Activated naive CD4-positive, alpha-beta T cell treated with Interleukin-2 at 50 U/mL for 16 hours (primary cell): ENCODE results near the gene SUCNR1.
"Not testable (repeated sequence)": the region's sequence is repeated elsewhere in the genome, so short reads cannot be mapped to it uniquely, and the experiment has no call there.

Experiments
- DNase-seq: peaks from one replicate; pipeline ENCODE4 v3.0.0-alpha.2; 2020

The SUCNR1 gene, protein sequence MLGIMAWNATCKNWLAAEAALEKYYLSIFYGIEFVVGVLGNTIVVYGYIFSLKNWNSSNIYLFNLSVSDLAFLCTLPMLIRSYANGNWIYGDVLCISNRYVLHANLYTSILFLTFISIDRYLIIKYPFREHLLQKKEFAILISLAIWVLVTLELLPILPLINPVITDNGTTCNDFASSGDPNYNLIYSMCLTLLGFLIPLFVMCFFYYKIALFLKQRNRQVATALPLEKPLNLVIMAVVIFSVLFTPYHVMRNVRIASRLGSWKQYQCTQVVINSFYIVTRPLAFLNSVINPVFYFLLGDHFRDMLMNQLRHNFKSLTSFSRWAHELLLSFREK

DNA sequence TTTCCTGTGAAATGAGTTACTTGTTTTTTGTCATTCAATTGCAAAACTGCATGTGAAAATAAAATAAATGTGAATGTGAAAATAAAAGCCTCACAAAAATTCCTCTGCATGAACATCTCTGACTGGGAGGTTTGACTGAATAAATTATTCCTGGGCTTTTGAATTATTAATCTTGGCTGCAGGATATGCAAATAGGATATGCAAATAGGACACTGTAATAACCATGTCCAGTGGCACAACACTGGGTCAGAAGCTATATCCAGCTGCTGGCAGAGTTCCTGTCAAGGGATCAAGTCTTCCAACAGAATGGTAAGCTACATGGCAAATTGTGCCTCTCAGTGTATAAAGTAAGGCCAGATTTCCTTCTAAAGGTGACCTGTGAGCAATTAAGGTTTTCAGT is at the start of gene SUCNR1:
Gene SUCNR1, plus strand, starts transcription at position 246 of the 400 bp plus-strand sequence. CDS start 6,250 bp downstream, outside the sequence.
- DNase-seq: no peak

DNA sequence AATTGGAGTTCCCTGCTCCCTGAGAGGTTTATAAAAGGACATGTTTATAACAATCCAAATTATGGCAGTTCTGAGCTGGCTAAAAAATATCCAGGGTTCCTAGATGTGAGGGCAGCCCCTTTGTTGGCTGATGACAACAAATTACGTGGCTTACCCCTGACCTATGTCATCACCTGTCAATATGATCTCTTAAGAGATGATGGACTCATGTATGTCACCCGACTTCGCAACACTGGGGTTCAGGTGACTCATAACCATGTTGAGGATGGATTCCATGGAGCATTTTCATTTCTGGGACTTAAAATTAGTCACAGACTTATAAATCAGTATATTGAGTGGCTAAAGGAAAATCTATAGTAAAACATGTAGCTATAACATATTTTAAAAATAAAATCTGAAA is 45.6 kb upstream of the SUCNR1 start:
- DNase-seq: no peak

DNA sequence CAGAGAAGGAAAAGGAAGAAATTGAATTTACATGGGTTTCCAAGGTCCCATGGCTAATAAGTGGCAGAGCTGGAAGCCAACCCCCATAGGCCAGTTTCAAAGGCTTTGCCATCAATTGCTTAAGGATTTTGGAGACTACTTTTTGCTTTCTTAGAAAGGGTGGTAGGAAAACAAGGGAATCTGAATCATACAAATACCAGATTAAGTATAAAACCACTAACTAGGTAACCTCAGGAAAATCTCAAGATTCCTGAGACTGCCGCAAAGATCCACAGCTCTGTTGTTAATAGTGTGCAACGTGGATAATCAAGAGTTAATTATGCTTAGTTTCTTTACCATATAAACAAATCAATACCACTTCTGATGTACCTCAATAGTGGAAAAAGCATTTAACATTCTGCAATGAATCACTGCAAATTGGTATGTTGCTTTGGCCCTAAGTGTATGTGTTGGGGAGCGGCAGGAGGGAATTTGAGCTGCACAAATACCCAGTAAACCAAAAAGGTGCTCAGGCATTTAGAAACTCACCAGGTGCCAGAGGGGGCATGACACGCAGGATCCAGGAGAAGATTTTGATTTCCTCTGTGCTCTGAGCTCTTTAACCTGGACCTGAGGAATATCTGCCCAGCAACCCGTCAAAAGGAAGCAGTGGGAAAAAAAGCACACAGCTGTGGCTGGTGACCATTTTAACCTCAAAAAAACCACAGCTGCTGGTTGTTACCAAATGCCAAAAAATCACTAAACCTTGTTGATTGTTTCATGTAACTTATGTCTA is 37.5 kb upstream of the SUCNR1 start:
- no peak for DNase-seq

DNA sequence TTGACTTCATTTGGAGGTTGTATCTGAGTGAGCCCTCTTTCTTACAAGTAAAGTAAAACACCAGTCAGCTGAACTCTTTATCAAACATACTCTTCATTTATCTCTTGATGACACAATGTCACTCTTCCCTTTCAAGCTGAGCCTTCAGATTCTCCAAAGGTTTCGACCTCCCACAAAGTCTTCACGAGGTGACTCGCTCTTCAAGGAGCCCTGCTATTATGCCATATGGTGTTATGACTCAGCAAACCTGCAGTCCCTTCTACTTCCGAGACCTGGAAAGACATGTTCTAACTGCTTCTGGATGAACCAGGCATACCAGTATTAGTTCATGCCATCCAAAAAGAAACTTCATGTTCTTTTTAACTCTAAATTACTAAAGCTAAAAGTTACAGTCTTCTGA is 36.4 kb upstream of the SUCNR1 start:
- DNase-seq: no peak

DNA sequence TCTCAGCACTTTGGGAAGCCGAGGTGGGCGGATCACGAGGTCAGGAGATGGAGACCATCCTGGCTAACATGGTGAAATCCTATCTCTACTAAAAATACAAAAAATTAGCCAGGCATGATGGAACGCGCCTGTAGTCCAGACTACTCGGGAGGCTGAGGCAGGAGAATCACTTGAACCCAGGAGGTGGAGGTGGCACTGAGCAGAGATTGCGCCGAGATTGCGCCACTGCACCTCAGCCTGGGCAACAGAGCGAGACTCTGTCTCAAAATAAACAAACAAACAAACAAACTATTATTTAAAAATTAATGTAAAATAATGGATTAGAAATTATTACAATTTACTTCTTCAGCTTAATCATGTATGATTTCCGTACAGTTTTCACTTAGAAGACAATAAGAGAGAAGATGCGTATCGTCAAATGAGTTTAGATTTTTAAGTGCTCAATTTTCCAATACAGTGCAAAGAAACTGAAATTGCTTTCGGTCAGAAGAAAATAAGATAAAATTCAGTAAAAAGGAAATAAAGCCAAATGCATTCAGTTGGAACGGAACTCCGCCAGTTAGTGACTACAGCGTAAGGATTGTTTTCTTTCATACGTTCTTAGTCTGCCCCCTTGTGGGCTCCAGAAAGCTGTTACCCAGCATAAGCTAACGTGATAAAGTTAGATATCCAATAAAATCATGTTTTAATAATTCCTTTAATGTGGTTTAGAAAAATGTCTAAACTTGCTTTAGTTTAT is 34.7 kb upstream of the SUCNR1 start:
- DNase-seq: peak; percentile 21

DNA sequence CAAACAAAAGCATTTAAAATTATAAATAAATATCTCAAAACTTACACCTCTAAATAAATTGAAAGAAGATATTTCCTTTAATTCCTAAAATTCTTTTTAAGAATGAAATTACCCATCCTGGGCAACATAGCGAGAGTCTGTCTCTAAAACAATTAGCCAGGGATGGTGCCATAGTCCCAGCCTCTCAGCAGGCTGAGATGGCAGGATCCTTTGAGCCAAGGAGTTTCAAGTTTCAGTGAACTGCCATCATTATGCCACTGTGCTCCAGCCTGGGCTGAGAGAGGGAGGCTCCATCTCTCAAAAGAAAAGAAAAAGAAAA is 34.2 kb upstream of the SUCNR1 start:
- no peak for DNase-seq

DNA sequence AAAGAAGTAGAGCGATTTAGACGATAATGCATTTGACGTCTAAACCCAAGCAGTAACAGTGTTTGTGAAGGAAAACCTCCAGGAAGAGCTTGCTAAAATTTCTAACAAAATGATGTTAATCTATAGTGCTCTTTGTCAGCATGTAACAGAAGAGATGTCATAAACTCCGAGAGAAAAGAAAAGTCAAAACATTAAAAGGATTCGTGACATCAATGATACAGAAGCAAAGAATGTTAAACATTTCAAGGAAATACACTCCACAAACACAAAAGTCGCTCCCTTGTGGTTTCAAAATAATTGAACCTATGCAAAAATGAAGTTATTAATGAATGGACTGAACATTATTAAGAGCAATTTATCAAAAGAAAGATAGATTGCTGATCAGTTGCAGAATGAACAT is 31.6 kb upstream of the SUCNR1 start:
- no peak for DNase-seq

DNA sequence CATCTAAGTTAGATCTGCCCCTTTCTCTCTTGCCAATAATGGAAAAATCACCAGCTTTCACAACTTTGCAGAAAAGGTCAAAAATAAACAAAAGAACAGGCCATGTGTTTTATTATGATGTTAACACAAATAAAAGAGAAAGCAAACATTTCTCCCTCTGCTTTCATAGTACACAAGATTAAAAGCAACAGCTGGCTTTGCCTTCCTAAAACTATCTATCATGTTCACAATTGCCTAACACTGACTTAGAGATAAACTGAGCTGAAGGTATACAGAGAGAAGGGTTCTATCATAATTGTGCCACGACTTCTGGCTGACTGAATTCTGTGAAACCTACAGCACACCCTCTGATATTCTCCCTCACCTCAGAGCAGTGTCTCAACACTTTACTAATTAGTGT is 30.2 kb upstream of the SUCNR1 start:
- DNase-seq: no peak

DNA sequence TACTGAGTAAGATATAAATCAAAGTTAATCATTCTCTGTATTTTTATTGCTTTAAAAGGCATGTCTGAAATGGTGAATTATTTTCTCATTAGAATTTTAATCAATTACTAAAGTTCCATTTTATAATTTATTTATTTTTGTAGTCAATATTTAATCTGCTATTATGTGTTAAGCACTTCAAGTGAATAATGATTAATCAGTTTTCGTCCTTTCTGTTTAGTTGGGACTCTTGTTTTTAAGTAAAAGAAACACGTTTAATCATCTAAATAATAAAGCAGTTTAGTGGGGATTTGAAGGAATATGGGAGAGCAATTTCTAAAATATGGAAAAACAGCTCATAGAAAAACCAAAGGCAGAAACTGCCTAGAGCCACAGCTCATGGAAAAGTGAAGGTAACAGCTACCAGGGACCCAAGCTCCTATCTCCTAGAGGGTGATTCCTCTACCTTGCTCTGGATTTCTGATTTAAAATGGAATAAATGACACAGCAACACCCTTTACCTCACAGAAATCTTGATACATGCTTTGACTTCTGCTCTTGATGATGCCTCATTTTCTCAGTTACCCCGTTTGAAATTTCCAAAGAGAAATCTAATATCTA is 28.0 kb upstream of the SUCNR1 start:
- no peak for DNase-seq

DNA sequence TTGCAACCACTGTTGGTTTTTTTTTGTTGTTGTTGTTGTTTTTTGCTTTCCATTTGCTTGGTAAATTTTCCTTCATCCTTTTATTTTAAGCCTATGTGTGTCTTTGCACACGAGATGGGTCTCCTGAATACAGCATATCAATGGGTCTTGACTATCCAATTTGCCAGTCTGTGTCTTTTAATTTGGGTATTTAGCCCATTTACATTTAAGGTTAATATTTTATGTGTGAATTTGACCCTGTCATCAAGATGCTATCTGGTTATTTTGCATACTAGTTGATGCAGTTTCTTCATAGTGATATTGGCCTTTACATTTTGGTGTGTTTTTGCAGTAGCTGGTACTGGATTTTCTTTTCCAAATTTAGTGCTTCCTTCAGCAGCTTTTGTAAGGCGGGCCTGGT is 23.4 kb upstream of the SUCNR1 start:
- DNase-seq: not testable (repeated sequence)

DNA sequence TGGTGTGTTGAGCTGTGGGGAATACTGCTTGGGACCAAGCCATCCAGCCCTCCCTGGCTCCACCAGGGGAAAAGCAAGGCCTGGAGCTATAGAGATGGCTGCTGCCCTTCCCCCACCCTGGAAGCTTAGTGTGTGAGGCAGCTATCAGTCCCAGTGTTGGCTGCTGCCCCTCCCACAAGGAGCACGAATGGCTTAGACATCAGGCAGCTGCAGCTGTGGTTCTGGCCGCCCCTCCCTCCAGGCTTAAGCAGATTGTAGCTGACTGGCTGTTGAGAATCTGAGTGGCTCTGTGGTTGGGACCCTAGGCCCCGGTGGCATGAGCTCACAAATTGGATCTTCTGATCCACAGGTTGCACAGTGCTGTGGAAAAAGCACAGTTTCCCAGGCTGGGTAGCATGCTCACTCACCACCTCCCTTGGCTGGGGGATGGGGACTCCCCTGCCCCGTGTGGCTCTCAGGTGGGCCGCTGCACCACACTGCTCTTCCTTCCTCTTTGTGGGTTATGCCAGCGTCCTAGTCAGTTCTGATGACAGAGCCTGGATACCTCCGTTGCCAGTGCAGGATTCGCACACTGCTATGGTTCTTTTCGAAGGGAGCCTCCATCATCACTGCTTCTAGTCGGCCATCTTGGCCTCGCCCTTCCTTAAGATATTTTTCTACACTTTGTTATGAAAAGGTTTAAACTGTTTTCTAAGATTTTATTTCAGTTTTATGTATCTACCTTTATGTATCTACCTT is 21.2 kb upstream of the SUCNR1 start:
- no peak for DNase-seq

DNA sequence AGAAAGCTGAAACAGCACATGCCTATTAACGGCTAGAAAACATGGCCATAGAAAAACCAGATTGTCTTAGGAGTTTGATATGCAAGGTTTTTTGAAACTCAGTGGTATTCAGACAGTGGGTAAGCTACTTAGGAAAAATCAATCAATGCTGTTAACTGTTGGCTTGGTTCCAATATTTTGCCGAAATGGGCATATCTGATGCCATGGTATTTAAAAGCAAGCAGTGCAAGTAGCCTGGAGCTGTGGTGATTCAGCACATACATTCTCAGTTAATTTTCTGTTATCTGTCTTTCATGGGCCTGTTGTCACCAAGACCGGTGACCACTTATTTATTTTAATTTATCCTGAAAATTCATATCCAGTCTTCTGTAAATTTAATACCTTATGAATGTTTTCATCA is 17.3 kb upstream of the SUCNR1 start:
- no peak for DNase-seq

DNA sequence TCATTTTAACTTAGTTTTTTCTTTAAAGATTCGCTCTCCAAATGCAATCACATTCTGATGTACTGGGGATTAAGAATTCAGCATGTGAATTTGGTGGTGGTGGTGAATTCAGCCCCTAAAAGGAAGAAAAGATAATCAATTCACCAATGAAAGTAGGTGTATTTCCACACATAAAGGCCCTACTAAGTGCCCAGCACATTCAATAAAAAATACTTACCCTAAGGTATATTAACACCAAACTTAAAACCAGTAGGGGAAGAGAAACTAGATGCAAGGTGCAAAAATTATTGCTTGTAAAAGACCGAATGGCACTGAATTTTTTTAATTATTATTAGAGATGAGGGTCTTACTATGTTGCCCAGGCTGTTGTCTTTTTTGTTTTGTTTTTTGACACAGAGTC is 16.8 kb upstream of the SUCNR1 start:
- DNase-seq: no peak

DNA sequence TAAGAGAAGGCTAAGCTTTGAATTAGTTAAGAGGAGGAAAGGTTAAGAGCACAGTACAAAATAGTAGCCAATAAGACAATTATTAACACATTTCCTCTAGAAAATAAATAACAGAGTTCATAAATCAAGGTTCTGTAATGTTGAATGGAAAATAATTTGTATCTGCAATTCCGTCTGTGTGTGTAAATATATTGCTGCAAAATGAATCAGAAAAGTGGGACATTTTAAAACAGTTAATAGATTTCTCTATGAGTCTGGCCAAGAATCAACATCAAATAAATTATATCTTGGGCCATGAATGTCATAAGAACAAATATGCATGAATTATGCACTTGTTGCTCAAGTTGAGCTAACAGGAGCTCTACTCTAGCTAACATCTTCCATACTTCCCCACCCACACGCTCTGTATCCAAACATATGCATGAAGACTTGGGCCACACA is 14.2 kb upstream of the SUCNR1 start:
- no peak for DNase-seq

DNA sequence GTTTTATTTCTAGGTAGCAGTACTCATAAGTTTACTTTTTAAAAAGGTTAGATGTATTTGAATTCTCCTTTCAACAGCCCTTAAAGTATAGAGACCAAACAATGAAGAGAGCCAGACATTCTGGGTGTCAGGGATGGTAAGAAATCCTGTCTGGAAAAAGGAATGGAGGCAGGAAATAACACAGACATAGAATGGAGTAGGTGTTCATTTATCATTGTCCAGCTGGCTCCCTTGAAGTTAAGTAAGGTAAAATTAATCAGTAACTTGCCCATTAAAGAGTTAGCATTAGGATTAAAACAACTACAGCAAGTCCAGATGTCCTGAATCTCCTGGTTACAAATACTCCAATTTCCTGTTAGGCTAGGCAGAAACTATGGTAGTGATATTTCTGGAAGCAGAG is 13.5 kb upstream of the SUCNR1 start:
- DNase-seq: no peak

DNA sequence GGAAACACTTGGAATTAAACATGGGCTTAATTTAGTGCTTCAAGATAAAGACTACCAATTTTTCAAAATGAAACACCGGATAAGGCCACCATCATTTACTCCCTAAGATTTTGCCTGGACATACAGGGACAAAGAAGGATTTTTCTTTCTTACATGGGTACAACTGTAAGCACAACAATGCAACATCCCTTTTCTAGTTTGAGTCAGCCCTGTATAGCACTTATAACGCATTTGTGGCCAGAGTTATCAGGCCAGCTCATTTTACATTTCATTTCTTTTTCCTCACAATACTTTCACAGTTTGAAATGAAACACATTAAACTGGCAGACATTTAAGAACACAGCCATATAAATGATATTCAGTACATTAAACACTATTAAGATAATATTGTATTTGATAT is 9.8 kb upstream of the SUCNR1 start:
- no peak for DNase-seq

DNA sequence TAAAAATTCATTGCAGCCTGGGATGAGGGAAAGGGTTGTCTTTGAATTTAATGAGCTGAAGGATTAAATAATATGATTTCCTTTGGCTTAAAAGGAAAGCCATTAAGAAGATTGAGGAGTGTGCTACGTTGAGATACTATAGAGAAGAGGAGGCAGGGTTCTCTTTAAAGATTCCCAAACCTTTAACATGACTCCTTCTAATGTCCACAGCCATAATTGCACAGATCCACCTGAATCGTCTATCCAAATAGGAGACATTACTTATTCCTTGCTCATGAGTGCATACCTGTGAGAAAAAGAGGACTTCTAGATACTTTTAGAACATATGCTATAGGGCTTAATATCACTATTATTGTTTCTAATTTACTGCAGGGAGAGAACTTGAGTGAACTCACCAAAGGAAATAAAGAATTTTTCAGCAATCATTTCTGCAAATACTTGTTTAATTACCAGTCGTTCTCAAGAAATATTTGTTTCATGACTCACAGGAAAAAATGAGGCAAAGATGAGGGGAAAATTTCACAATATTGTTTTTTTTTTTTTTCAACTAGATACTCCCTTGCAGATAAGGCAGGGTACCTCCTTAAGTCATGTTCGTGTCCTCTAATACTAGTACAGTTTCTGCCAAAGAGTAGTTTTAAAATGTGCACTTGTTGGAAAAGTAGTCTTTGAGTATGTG is 8.9 kb upstream of the SUCNR1 start:
- DNase-seq: no peak

DNA sequence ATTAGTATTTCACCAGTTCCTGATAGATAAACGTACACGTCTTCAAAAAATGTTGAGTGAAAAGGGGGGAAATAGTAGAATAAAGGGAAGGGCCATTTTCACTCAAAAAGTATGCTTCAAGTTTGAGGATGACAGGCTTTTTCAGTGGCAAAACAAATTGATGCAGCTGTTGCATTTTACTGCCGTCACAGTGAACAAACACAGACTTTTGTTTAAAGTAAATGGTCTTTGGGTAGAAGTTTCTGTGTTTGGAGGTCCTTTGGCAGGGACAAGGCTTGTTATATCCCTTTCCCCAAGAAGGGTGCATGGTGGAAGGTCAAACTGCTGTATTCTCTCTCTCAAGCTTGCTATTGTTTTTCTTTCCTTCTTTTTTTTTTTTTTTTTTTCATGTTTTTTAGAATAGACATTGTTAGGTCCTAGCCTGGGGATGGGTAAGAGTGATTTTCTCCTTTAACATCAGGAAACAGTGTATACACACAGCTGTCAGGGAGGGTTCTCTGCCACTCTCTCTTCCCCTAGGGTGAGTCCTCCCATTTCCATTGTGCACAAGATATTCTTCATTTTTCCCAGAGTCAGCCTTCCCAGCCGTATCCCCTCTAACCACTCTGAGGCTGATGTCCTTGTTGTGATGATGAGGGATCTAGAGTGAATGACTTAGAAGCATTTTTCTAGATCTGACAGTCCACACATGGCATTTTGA is 6.6 kb upstream of the SUCNR1 start:
- no peak for DNase-seq

DNA sequence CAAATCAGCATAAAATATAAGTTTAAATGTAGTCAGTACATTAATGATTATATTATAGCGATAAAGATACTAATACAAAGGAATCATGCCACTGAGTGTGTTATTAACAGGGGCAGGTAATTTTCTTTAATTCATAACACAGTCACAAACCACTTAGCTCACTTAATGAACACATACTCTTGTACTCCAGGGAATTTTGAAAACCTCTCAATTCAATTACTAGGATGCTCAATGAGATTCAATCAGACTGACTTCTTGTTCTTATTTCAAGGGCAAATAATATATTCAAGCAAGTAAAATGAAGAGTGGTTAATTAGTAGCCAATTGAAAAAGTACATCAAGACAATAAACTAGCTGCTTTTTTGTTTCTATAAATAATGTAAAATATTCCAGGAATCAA is 5.8 kb upstream of the SUCNR1 start:
- DNase-seq: no peak

DNA sequence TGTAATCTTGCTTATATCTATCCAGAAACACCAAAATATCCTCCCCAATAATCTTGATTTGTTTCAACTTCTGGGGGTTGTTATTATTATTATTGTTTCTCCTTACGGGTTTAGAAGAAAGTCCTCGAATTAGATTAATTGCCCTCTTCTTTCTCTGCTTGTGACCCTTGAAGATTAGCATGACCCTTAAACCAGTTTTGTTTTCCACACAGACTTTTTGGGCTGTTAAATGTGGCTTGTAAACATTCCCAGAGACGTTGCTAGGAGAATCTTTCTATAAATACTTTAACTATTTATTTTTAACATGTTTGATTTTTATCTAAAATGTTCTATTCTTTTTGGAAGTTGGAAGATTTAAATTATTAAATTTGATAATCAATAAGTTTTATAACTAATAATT is 4.3 kb upstream of the SUCNR1 start:
- no peak for DNase-seq

DNA sequence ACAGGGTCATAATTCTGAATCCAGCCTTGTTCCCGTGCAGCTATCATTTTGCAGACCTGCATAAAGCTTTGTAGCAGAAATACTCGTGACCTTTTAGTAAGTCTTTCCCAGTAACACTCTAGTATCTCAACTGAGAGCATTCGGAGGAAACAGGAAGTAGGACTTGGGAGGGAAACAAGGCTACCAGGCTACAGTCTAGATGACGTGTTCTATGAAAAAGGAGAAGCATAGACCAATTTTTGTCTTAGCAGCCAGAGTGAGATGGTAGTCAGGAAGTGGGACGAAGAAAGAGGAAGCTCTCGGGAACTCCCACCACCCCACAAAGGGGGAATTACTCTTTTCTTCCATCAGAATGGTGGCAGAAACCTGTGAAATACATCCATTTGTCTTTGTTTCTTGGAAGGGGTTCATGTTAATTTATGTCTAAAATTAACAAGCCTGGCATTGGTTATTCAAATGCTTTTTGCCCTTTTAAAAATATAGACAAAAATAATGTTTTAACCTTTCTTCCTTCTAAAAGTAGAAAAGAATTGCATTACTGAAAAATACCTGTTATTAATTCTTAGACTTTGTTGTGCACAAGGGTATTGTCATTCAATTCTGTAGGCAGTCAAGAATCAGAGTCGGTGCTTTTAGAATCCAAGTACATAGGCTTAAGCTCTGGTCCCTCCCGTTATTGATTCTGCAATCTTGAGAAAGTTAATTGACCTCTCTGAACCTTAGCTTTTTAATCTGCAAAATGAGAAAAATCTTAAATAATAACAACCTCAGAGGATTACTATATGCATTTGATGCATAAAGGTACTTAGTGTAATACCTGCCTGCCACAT is 1.6 kb upstream of the SUCNR1 start:
- no peak for DNase-seq
